Measurements from ENCODE around the gene SRGAP3. TPM values are rescaled to one million over a fixed set of nuclear protein-coding genes. Genes with fewer than 3 reads are reported as not detected.

SRGAP3 gene
- total RNA-seq, 1 experiment from 2014 or later: 1.3 TPM

Small RNA genes lying within 50 kb of the gene (small RNA-seq; reads per million reads assigned to genes)
- gene RF00416: not detected

Other genes with a start within 250 kb of the SRGAP3 start
- 28.2 and 50.4 TPM in 2 replicates for gene THUMPD3, start 113.4 kb upstream of the SRGAP3 start, total RNA-seq (2014; rRNA removed; shearing (Covaris generic); ENCODE audit: low replicate concordance)
- 72.4 and 111 TPM in 2 replicates for gene SETD5, start 148.0 kb upstream of the SRGAP3 start, total RNA-seq (2014; rRNA removed; shearing (Covaris generic); ENCODE audit: low replicate concordance)

Data from Karpas-422 (cell line).